Measurements from ENCODE around the gene DOHH. TPM values are rescaled to one million over a fixed set of nuclear protein-coding genes. Genes with fewer than 3 reads are reported as not detected.

The DOHH gene
- total RNA-seq, 2 donors from 2014 or later = 26.1 to 26.9 TPM

DNA sequence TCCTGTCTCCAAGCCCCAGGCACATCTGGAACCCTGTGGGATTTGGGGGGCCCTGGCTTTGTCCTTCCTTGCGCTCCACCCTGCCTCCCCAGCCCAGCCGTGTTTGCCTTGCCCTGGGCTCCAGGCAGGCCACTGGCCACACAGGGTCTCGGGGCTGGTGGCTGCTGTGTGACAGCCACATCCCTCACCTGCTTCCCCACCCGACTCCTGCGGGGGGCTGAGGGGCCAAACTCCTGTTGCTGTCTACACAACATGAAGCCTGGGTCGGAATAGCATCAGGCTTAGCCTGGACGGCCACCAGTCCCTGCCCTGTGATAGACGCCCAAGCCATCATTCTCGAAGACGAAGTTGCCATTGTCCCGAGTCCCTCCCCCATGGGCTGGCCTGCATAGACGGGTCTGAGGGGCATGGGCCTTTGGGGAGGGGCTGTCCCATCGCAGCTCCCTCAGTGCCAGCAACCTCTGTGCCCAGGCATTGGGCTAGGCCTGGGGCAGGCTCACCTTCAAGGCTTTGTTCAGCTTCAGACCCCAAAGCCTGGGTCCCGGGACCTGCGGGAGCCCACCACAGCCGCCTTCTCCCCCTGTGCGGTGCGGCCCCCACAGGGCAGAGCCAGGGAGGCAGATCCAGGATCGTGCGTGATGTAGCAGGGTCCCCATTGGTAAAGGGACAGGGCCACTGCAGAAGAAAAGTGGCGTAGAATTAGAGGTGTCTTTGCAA is 23.0 kb upstream of the DOHH start:
- no peak for TF ChIP-seq POLR2A (IDR thresholded peaks at IDR 0.05)
- no peak for TF ChIP-seq POLR2AphosphoS5 (IDR thresholded peaks at IDR 0.05)
- TF ChIP-seq, protein P1, sequence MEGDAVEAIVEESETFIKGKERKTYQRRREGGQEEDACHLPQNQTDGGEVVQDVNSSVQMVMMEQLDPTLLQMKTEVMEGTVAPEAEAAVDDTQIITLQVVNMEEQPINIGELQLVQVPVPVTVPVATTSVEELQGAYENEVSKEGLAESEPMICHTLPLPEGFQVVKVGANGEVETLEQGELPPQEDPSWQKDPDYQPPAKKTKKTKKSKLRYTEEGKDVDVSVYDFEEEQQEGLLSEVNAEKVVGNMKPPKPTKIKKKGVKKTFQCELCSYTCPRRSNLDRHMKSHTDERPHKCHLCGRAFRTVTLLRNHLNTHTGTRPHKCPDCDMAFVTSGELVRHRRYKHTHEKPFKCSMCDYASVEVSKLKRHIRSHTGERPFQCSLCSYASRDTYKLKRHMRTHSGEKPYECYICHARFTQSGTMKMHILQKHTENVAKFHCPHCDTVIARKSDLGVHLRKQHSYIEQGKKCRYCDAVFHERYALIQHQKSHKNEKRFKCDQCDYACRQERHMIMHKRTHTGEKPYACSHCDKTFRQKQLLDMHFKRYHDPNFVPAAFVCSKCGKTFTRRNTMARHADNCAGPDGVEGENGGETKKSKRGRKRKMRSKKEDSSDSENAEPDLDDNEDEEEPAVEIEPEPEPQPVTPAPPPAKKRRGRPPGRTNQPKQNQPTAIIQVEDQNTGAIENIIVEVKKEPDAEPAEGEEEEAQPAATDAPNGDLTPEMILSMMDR (IDR thresholded peaks at IDR 0.05) = no peak
- peaks cover 9 to 23% of the 10 kb centered on the region in 2 donors for H3K36me3 ChIP-seq
- DNase-seq (ENCODE audit: low spot score) = no peak
- H3K9me3 ChIP-seq = no peaks in the 10 kb centered on the region
- no peak overlapping the region for H3K4me3 ChIP-seq
- intact Hi-C loops (cut with DNase I) = no loop called here
- 83% methylated on average over 14 of the region's 21 CpGs for WGBS
- no peaks in the 10 kb centered on the region for H3K4me1 ChIP-seq (replicated peaks)
- no peaks in the 10 kb centered on the region for H3K27me3 ChIP-seq (replicated peaks; ENCODE audit: insufficient read depth)
- H3K27ac ChIP-seq = no peak overlapping the region

DNA sequence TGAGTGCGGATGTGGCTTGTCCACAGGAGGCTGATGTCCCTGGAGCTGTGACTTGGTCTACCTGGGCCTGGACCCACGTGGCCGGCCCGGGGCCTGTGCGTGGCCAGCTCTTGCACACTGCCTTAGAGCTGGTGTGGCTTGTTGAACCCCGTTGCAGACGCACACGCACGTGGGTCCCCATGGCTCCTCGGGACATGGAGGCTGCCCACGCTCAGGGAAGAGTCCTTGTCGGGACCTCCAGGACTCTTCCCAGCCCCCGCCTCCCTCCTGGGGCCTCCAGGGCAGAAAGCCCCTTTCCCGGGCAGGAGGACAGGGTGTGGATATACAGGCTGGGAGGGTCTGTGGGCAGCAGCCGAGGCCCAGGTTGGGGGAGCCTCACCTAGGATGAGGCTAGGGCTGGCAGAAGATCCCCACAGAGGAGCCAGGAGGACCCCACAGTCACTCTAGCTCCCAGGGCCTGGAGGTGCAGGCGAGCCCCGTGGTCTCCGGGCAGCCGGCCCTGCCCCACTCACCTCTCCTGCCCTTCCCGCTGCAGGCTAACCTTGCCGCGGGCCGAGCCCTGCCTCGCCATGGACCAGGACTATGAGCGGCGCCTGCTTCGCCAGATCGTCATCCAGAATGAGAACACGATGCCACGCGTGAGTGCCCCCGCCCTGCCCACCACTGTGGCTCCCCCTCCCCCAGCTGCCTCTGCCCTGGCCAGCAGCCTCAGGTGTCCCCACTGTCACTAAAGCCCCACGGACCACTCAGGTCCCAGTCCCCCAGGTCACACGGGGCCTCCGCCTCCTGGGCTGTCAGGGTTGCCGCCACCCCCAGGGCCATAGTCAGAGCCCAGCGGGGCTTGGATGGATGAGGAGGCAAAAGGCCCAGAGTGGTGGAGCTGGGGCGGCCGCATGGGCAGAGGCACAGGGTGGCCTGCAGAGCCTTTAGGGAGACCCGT is 22.2 kb upstream of the DOHH start:
- Histone ChIP-seq H3K27me3 (replicated peaks; ENCODE audit: insufficient read depth) (no peaks in the 10 kb centered on the region), H3K36me3 (peaks cover 6 to 19% of the 10 kb centered on the region in 2 donors), H3K4me1 (replicated peaks) (no peaks in the 10 kb centered on the region), H3K9me3 (no peaks in the 10 kb centered on the region), H3K4me3 (no peak overlapping the region), H3K27ac (no peak overlapping the region)
- no peak for DNase-seq (ENCODE audit: low spot score)
- intact Hi-C loops (cut with DNase I) = no loop called here
- WGBS = 89% methylated on average over 40 of the region's 40 CpGs
- TF ChIP-seq POLR2AphosphoS5 (IDR thresholded peaks at IDR 0.05) (no peak), POLR2A (IDR thresholded peaks at IDR 0.05) (no peak)
- TF ChIP-seq, protein P1 (IDR thresholded peaks at IDR 0.05) = no peak

DNA sequence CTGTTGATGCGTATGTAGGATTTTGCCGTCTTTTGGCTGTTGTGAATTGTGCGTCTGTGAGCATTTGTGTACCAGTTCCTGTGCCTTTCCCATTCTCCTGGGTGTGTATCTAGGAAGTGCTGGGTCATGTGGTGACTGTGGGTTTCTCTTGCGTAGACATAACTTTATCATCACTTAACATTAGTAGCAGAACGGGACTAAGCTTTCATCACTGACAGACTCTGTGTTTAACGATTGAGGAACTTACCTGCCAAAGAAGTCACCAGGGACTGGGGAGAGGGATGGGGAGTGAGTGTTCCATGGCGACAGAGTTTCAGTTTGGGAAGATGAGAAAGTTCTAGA is 20.6 kb upstream of the DOHH start:
- H3K4me1 ChIP-seq (replicated peaks) = peaks cover 5% of the 10 kb centered on the region
- H3K27me3 ChIP-seq (replicated peaks; ENCODE audit: insufficient read depth) = no peaks in the 10 kb centered on the region
- peak overlapping the region; percentile 28 to 50 for H3K27ac ChIP-seq
- intact Hi-C loops (cut with DNase I) = no loop called here
- no peaks in the 10 kb centered on the region for H3K9me3 ChIP-seq
- TF ChIP-seq, protein P1 (IDR thresholded peaks at IDR 0.05) = no peak
- no peak for TF ChIP-seq POLR2AphosphoS5 (IDR thresholded peaks at IDR 0.05)
- no peak for TF ChIP-seq POLR2A (IDR thresholded peaks at IDR 0.05)
- no peak overlapping the region for H3K4me3 ChIP-seq
- H3K36me3 ChIP-seq = peaks cover 0 to 3% of the 10 kb centered on the region in 2 donors
- WGBS = 51% methylated on average over 7 of the region's 7 CpGs
- DNase-seq (ENCODE audit: low spot score) = no peak

DNA sequence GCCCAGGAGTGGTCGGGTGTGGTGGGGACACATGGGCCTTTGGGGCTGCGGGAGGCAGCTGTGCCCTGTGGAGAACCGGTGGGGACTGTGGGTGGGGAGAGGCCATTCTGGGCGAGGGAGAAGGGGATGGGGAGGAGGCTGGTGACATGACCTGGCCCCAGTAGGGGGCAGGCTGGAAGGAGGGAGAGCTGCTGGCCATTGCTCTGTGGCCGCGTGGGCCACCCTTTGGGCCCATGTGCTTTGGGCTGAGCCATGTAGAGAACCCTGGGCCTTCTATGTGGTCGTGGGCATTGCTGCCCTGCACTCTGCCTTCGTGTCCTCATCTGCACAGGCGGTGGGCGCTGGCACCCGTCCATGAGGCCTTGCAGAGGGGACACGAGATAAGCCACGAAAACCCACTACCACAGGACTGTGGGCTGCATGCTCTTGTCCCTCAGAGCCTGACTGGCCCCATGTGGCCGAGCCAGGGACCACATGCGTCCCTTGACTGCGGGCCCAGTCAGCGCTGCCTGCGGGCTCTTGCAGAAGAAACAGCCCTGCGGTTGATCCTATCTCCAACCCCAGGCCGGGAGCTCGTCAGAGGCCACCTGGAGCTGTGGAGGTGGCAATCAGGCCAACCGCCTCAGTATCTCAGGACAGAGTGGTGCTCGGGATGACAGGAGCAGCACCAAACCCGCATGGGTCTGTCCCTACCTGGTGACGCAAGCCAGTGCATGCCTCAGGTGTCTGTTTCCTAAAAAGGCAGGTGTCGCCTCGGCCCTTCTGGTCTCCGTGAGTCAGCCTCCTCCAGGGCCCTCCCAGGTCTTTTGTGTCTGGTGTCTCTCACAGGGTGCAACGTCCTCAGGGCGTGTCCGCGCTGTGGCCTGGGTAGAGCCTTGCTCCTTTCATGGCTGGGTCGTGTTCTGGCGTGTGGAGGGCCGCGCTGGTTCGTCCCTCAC is 20.0 kb upstream of the DOHH start:
- 54% methylated on average over 30 of the region's 37 CpGs for WGBS
- intact Hi-C loops (cut with DNase I) = no loop called here
- TF ChIP-seq, protein P1 (IDR thresholded peaks at IDR 0.05) = peak in 1 of 4 experiments; percentile 36
- peak; percentile 39 for TF ChIP-seq POLR2A (IDR thresholded peaks at IDR 0.05)
- peak; percentile 78 for TF ChIP-seq POLR2AphosphoS5 (IDR thresholded peaks at IDR 0.05)
- H3K27me3 ChIP-seq (replicated peaks; ENCODE audit: insufficient read depth) = no peaks in the 10 kb centered on the region
- H3K4me3 ChIP-seq = no peak overlapping the region
- no peaks in the 10 kb centered on the region for H3K36me3 ChIP-seq
- H3K9me3 ChIP-seq = no peaks in the 10 kb centered on the region
- peak; percentile 81 for DNase-seq (ENCODE audit: low spot score)
- peak overlapping the region; percentile 50 to 55 for H3K27ac ChIP-seq
- H3K4me1 ChIP-seq (replicated peaks) = peaks cover 5% of the 10 kb centered on the region

All from prostate gland (tissue), 2 donors.